ENCODE data around the gene PRKN.

The PRKN gene

DNA sequence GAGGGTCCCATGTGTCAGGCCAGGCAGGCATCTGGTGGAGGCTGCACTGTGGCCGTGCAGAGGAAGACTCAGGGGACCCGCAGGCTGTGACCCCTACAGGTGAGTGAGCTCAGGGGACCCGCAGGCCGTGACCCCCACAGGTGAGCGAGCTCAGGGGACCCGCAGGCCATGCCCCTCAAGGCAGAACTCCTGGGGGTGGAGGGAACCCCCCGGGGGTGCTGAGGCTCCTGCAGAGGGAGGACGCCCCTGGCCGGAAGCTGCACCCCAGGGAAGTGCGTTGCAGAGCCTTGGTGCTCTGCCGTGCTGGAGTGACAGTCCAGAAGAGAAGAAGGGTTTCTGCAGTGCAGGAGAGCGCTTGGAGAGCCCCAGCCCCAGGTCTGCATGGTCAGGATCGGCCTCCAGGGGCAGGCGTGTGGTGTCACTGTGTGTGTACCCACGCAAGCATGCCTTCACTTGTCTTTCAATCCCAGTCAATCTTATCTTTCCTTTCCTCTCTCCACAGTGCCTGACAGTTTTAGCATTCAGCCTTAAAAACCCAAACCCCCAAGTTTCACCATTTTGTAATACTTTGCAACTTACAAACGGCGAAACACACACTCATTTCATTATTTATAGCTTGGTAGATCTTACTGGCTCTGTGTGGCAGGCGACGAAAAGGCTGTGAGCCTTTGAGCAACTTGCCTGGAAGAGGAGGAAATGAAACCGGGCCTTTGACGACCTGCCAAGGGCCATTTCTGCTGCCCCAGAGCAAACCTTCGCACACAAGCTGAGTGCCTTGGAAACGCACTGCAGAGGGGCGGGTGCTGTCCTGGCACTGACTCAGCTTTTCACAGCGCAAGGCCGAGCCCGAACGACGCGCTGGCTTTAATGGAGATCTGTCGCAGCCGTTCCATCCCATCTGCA lies 1352.3 kb downstream of the PRKN start:
- Histone ChIP-seq H3K4me1 (ENCODE audit: control insufficient read depth, insufficient read depth, low read length) (peaks cover 5% of the 10 kb centered on the region; the same call in 1 of the 2 replicates), H3K27ac (ENCODE audit: low read depth, low read length) (no peak overlapping the region), H3K27me3 (ENCODE audit: control insufficient read depth, insufficient read depth, low read length) (no peaks in the 10 kb centered on the region), H3K9me3 (ENCODE audit: control insufficient read depth, insufficient read depth, low read depth, low read length) (no peaks in the 10 kb centered on the region), H3K4me3 (ENCODE audit: low read depth, low read length) (no peak overlapping the region), H3K9ac (ENCODE audit: low read length) (no peak overlapping the region), H3K36me3 (ENCODE audit: control insufficient read depth, insufficient read depth, low read length) (no peaks in the 10 kb centered on the region)

DNA sequence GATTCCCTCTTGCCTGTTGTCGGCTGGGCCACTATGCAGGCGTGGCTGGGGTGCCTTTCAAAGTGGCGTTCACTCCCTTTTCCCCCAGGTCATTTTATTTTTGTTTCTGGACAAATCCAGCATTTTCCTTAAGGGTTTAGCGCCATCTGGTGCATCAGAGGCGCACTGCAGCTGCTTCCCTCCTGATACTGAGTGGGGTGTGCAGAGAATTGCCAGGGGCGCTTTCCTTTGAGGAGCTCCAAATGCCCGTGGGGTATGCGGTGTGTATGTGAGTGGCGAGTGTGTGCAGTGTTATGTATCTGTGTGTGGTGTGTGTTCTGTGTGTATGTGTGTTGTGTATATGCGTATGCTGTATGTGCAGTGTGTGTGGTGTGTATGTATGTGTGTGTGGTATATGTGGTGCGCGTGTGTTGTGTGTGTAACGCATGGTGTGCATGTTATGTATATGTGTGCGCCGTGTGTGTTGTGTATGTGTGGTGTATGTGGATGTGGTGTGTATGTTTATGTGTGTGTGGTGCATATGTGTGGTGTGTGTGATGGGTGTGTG lies 1353.6 kb downstream of the PRKN start:
- Histone ChIP-seq H3K36me3 (ENCODE audit: control insufficient read depth, insufficient read depth, low read length) (no peaks in the 10 kb centered on the region), H3K27me3 (ENCODE audit: control insufficient read depth, insufficient read depth, low read length) (no peaks in the 10 kb centered on the region), H3K4me1 (ENCODE audit: control insufficient read depth, insufficient read depth, low read length) (peaks cover 5% of the 10 kb centered on the region; the same call in 1 of the 2 replicates), H3K9ac (ENCODE audit: low read length) (no peak overlapping the region), H3K4me3 (ENCODE audit: low read depth, low read length) (no peak overlapping the region), H3K9me3 (ENCODE audit: control insufficient read depth, insufficient read depth, low read depth, low read length) (no peaks in the 10 kb centered on the region), H3K27ac (ENCODE audit: low read depth, low read length) (no peak overlapping the region)

DNA sequence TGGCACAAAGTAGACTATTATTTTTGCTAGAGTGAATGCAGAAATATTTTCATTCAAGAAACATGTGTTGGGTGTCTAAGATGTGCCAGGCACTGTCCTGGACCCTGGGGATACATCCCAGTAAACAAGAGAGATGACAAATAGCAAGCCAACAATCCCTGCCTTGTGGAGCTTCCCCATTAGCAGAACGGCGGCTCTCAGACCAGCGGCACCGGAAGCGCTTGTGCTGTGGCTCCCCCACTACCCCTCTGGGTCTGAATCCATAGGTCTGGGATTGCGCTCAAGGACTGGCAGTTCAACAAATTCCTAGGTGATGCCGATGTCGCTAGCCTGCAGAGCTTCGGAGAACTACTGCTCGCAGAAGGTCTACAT lies 1355.2 kb downstream of the PRKN start:
- H3K27ac ChIP-seq (ENCODE audit: low read depth, low read length): no peak overlapping the region
- H3K9me3 ChIP-seq (ENCODE audit: control insufficient read depth, insufficient read depth, low read depth, low read length): no peaks in the 10 kb centered on the region
- no peak overlapping the region for H3K4me3 ChIP-seq (ENCODE audit: low read depth, low read length)
- peaks cover 5% of the 10 kb centered on the region; the same call in 1 of the 2 replicates for H3K4me1 ChIP-seq (ENCODE audit: control insufficient read depth, insufficient read depth, low read length)
- H3K9ac ChIP-seq (ENCODE audit: low read length): no peak overlapping the region
- no peaks in the 10 kb centered on the region for H3K27me3 ChIP-seq (ENCODE audit: control insufficient read depth, insufficient read depth, low read length)
- H3K36me3 ChIP-seq (ENCODE audit: control insufficient read depth, insufficient read depth, low read length): no peaks in the 10 kb centered on the region

DNA sequence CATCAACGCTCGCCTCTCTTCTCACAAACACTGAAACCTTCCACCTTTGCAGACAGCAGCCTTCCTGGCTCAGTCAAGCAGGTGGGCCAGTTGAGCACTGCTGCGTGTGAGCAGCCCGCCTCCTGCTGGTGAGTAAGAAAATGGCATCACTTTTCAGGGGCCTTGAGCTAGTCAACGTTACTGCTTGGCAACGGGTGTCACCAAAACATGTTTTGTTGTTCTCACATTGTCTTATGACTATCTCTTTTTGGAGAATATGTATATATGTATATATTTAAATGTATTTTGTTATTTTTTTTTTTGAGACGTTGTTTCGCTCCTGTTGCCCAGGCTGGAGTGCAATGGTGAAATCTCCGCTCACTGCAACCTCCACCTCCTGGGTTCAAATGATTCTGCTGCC lies 1356.7 kb downstream of the PRKN start:
- no peak overlapping the region for H3K27ac ChIP-seq (ENCODE audit: low read depth, low read length)
- H3K27me3 ChIP-seq (ENCODE audit: control insufficient read depth, insufficient read depth, low read length): no peaks in the 10 kb centered on the region
- H3K9me3 ChIP-seq (ENCODE audit: control insufficient read depth, insufficient read depth, low read depth, low read length): 0 out of 2 replicates have a peak, but pooled peaks cover 3% of the 10 kb centered on the region
- H3K36me3 ChIP-seq (ENCODE audit: control insufficient read depth, insufficient read depth, low read length): no peaks in the 10 kb centered on the region
- no peak overlapping the region for H3K9ac ChIP-seq (ENCODE audit: low read length)
- H3K4me1 ChIP-seq (ENCODE audit: control insufficient read depth, insufficient read depth, low read length): peaks cover 5% of the 10 kb centered on the region; the same call in 1 of the 2 replicates
- H3K4me3 ChIP-seq (ENCODE audit: low read depth, low read length): no peak overlapping the region

DNA sequence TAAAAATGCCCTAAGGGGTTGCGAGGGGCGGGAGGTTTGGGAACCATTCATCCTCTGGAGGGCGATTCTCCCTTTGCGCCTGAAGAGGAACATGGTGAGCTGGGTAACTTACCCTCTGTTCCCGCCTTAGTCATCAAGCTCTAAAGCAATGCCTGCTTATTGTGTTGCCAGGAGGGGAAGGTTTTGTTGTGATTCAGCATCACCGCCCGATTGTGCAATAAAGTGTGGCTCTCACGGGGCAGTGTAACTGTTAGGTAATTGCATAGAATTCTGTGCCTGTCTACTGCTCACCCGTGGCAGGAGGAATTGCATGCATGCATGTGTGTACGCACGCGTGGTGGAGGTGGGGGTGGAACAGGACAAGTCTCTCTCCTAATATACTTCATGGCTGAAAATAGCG lies 1358.2 kb downstream of the PRKN start:
- H3K27ac ChIP-seq (ENCODE audit: low read depth, low read length): no peak overlapping the region
- no peaks in the 10 kb centered on the region for H3K4me1 ChIP-seq (ENCODE audit: control insufficient read depth, insufficient read depth, low read length)
- no peaks in the 10 kb centered on the region for H3K27me3 ChIP-seq (ENCODE audit: control insufficient read depth, insufficient read depth, low read length)
- 0 out of 2 replicates have a peak, but pooled peaks cover 3% of the 10 kb centered on the region for H3K9me3 ChIP-seq (ENCODE audit: control insufficient read depth, insufficient read depth, low read depth, low read length)
- H3K4me3 ChIP-seq (ENCODE audit: low read depth, low read length): no peak overlapping the region
- no peaks in the 10 kb centered on the region for H3K36me3 ChIP-seq (ENCODE audit: control insufficient read depth, insufficient read depth, low read length)
- H3K9ac ChIP-seq (ENCODE audit: low read length): no peak overlapping the region

DNA sequence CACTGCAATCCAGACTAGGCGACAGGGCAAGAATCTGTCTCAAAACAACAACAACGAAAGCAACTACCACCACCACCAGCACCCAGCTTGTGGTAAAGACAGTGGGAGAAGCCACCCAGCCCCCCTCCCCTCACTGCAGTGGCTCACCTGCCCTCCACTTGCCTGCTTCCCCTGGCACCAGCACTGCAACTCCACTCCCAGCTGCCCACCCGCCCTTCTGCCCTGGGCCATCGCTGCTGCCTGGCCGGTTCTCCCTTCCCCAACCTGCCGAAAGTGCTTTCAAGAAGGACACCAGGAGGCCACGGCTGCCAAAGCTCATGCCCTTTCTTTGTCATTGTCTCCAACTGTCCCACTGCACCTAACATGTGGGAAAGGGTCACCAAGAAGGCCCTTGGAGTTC lies 1359.1 kb downstream of the PRKN start:
- Histone ChIP-seq H3K36me3 (ENCODE audit: control insufficient read depth, insufficient read depth, low read length) (no peaks in the 10 kb centered on the region), H3K9me3 (ENCODE audit: control insufficient read depth, insufficient read depth, low read depth, low read length) (0 out of 2 replicates have a peak, but pooled peaks cover 3% of the 10 kb centered on the region), H3K27ac (ENCODE audit: low read depth, low read length) (no peak overlapping the region), H3K4me3 (ENCODE audit: low read depth, low read length) (no peak overlapping the region), H3K4me1 (ENCODE audit: control insufficient read depth, insufficient read depth, low read length) (no peaks in the 10 kb centered on the region), H3K9ac (ENCODE audit: low read length) (no peak overlapping the region), H3K27me3 (ENCODE audit: control insufficient read depth, insufficient read depth, low read length) (no peaks in the 10 kb centered on the region)

DNA sequence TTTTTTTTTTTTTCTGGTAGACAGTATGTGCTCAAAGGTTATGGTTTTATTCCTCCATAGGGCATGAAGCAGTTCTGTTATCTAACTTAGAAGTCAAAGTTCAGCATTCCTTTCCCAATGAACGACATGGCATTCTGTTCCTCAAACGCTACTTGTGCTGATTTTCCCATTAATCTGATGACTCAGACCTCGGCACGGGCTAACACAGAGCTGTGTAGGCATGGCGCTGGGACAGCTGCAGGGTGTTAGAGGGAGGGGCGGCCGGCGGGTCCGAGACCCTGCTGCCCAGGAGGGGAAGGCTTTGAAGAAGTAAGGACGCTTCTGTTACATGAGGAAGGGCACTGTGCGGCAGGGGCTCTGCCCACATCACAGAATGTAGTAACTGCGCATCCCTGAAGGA lies 1360.1 kb downstream of the PRKN start:
- no peak overlapping the region for H3K4me3 ChIP-seq (ENCODE audit: low read depth, low read length)
- no peaks in the 10 kb centered on the region for H3K36me3 ChIP-seq (ENCODE audit: control insufficient read depth, insufficient read depth, low read length)
- H3K4me1 ChIP-seq (ENCODE audit: control insufficient read depth, insufficient read depth, low read length): no peaks in the 10 kb centered on the region
- H3K27me3 ChIP-seq (ENCODE audit: control insufficient read depth, insufficient read depth, low read length): no peaks in the 10 kb centered on the region
- peaks cover 7% of the 10 kb centered on the region; the same call in 1 of the 2 replicates for H3K9me3 ChIP-seq (ENCODE audit: control insufficient read depth, insufficient read depth, low read depth, low read length)
- no peak overlapping the region for H3K27ac ChIP-seq (ENCODE audit: low read depth, low read length)
- no peak overlapping the region for H3K9ac ChIP-seq (ENCODE audit: low read length)

DNA sequence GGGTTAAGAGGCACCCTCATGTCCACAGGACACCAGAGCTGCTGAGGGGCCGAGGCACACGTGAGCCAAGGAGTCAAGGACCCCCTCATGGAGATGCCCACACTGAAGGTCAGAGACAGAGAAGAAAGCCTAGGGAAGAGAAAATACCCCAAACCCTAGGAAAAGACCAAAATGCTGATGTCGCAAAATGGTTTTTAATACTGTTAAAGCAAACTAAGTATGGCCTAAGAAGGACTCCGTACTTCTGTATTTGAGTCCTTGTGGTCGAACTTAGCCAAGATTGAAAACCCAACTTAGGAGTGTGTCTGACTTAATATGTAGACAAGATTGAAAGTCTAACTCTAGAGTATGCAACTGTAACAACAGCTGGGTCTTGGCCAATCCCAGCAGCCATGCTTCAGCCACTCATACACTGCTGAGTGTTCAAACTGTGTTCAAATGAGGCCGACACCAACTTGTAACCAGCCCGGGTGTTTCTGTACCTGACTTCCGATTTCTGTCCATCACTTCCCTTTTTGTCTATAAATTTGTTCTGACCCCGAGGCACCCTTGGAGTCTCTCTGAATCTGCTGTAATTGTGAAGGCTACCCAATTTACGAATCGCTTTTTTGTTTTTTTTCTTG lies 1361.2 kb downstream of the PRKN start:
- Histone ChIP-seq H3K36me3 (ENCODE audit: control insufficient read depth, insufficient read depth, low read length) (no peaks in the 10 kb centered on the region), H3K27ac (ENCODE audit: low read depth, low read length) (no peak overlapping the region), H3K9ac (ENCODE audit: low read length) (no peak overlapping the region), H3K9me3 (ENCODE audit: control insufficient read depth, insufficient read depth, low read depth, low read length) (peaks cover 7% of the 10 kb centered on the region; the same call in 1 of the 2 replicates), H3K4me1 (ENCODE audit: control insufficient read depth, insufficient read depth, low read length) (no peaks in the 10 kb centered on the region), H3K27me3 (ENCODE audit: control insufficient read depth, insufficient read depth, low read length) (no peaks in the 10 kb centered on the region), H3K4me3 (ENCODE audit: low read depth, low read length) (no peak overlapping the region)

DNA sequence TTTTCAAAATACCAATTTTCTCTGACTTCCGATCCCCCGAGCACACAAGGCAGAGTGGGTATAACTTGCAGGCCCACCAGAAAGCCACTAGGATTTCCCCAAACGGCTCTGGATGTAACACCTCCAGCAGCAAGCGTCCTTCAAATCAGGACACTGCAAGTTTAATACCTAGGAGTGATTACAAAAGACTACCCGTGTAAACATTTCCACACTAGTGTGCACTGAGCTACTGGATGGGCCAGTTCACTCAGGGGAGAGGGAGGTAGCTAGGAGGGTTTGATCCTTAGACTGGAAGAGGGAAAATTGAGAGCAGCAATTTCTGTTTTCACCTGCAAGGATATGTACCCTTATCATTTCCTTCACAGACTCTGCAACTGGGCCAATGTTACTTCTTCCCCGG lies 1361.9 kb downstream of the PRKN start:
- no peak overlapping the region for H3K27ac ChIP-seq (ENCODE audit: low read depth, low read length)
- no peaks in the 10 kb centered on the region for H3K4me1 ChIP-seq (ENCODE audit: control insufficient read depth, insufficient read depth, low read length)
- H3K36me3 ChIP-seq (ENCODE audit: control insufficient read depth, insufficient read depth, low read length): no peaks in the 10 kb centered on the region
- H3K4me3 ChIP-seq (ENCODE audit: low read depth, low read length): no peak overlapping the region
- peaks cover 7% of the 10 kb centered on the region; the same call in 1 of the 2 replicates for H3K9me3 ChIP-seq (ENCODE audit: control insufficient read depth, insufficient read depth, low read depth, low read length)
- no peaks in the 10 kb centered on the region for H3K27me3 ChIP-seq (ENCODE audit: control insufficient read depth, insufficient read depth, low read length)
- H3K9ac ChIP-seq (ENCODE audit: low read length): no peak overlapping the region

DNA sequence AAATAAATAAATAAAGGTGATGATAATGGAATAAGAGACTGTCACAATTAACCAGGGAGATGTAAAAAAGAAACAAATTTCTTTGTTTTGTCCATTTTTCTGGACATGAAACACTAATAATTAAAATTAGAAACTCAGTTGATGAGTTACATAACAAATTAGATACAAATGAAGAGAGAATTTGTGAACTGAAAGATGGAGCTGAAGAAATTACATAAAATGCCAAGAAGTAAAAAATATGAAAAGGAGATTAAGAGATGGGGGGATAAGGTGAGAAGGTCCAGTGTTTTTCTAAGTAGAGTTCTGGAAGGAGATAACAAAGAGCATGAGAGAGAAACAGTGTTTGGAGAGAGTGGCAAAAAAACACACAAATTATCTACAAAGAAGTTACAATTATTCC lies 1364.3 kb downstream of the PRKN start:
- H3K4me3 ChIP-seq (ENCODE audit: low read depth, low read length): no peak overlapping the region
- H3K9ac ChIP-seq (ENCODE audit: low read length): no peak overlapping the region
- H3K9me3 ChIP-seq (ENCODE audit: control insufficient read depth, insufficient read depth, low read depth, low read length): peaks cover 7% of the 10 kb centered on the region; the same call in 1 of the 2 replicates
- H3K36me3 ChIP-seq (ENCODE audit: control insufficient read depth, insufficient read depth, low read length): no peaks in the 10 kb centered on the region
- no peaks in the 10 kb centered on the region for H3K27me3 ChIP-seq (ENCODE audit: control insufficient read depth, insufficient read depth, low read length)
- no peaks in the 10 kb centered on the region for H3K4me1 ChIP-seq (ENCODE audit: control insufficient read depth, insufficient read depth, low read length)
- no peak overlapping the region for H3K27ac ChIP-seq (ENCODE audit: low read depth, low read length)

DNA sequence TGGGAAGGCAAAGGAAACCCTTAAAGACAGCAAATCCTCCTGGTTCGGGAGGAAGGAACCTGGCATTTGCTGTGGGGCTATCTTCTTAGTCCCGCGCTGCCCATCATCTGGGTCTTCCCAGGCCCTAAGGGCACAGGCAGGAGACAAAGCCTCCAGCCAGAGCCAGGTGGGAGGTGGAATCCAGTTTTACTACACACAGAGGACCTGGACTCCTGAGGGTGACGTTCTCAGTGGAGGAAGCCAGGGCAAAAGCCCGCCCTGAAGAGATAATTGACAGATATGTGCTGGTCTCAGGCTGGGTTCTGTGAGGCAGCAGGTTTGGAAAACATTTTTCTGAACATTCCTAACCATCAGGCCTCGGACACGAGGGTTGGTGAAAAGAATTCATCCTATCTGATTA lies 1365.3 kb downstream of the PRKN start:
- Histone ChIP-seq H3K9me3 (ENCODE audit: control insufficient read depth, insufficient read depth, low read depth, low read length) (peaks cover 7% of the 10 kb centered on the region; the same call in 1 of the 2 replicates), H3K36me3 (ENCODE audit: control insufficient read depth, insufficient read depth, low read length) (no peaks in the 10 kb centered on the region), H3K4me1 (ENCODE audit: control insufficient read depth, insufficient read depth, low read length) (no peaks in the 10 kb centered on the region), H3K27me3 (ENCODE audit: control insufficient read depth, insufficient read depth, low read length) (no peaks in the 10 kb centered on the region), H3K4me3 (ENCODE audit: low read depth, low read length) (no peak overlapping the region), H3K9ac (ENCODE audit: low read length) (no peak overlapping the region), H3K27ac (ENCODE audit: low read depth, low read length) (no peak overlapping the region)

Data from HUES6 (cell line).